ENCODE measurements around the gene DLK2.
"Not testable (repeated sequence)": the region's sequence is repeated elsewhere in the genome, so short reads cannot be mapped to it uniquely, and the experiment has no call there.

The DLK2 gene, protein sequence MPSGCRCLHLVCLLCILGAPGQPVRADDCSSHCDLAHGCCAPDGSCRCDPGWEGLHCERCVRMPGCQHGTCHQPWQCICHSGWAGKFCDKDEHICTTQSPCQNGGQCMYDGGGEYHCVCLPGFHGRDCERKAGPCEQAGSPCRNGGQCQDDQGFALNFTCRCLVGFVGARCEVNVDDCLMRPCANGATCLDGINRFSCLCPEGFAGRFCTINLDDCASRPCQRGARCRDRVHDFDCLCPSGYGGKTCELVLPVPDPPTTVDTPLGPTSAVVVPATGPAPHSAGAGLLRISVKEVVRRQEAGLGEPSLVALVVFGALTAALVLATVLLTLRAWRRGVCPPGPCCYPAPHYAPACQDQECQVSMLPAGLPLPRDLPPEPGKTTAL

DNA sequence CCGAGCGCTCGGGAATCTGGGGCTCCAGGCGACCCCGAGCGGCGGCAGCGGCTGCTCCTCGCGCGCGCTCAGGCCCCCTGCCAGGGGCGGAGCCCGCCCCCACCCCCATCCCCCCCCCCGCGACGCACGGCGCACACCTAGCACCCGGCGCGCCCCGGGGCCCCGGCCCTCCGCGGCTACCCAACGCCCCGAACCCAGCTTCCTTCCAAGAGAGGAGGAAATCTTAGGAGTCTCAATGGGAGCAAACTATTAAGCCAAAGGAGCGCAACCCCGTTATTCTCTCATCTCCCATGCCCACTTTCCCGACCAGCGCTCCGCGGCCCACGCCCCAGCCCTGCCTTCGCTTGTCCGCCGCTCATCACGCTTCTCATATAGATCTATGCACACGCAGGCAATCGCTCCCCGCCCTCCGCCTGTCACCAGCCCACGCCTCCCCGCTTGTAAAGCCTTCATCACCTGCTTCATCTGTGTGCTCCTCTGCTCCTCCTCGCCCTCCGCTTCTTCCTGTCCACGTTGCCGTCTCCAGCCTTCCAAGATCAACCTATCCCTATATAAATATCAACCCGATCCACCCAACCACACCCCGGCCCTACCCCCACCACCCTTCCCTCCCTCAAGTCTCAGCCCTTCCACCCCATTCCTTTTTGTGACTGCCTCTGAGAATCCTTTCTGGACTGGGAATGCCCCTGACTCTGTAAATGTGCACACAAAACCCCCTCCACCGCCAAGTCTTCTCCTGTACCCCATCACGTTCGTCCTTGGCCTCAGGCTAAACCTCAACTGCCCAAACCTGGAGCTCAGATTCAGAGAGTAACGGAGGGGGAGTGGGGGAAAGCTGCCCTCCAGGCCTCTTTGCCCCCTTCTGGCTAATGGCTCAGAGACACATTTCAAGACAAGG, at the start of gene DLK2:
TSS of gene DLK2 (minus strand) at position 18 of the 898 bp plus-strand sequence. CDS start 723 bp downstream, outside the sequence.
- no peak for FAIRE-seq

DNA sequence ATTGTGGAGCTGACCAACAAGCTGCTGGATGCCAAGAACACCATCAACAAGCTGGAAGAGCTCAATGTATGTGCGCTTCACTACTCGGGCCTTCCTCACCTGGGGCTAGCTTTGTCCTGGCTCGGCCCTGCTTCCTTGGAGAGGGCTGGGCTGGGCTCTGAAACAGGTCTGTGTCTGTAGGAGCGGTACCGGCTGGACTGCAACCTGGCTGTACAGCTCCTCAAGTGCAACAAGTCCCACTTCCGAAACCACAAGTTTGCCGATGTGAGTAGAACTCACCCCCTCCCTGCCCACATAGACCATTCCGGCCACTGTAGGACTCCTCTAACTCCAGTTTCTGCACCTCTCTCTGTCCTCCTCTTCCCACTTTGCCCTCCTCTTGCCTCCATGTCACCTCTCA, 48.1 kb upstream of the DLK2 start:
- FAIRE-seq = no peak

DNA sequence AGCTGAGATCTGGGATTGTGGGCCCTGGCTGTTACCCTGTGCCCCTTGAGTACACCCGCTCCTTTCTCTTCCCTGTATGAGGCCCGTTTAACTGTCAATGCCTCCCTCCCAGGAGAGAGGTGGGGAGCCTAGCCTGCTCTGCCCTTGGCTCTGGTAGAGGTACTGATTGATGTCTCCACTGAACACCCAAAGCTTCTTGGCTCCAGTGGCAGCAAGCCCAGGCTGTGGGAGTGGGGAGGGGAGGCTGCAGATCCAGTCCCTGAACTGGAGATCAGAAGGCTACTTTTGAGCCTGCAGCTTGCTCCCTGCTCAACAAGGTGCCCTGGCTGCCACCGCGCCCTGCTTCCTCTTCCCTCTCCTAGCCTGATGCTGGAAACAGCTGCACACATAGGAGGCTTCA, 47.3 kb upstream of the DLK2 start:
- FAIRE-seq = no peak

DNA sequence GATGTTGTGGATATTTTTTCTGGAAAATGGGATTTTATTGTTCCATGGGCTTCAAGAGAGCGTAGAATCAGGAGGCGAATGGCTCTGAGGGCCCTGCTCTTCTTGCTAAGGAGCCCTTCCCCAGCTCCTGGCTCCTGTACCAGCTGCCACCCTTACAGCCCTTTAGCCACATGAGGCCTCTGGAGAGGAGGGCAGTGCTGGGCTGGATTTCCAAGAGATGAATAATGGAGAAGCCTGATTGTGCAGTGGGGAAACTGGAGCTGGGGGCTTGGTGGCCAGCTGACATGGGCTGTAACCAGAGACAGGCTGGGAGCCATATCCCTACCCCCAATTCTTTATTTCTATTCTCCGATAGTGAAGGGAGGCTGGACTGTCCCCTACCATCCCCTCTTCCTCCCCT, 45.6 kb upstream of the DLK2 start:
- FAIRE-seq = no peak

DNA sequence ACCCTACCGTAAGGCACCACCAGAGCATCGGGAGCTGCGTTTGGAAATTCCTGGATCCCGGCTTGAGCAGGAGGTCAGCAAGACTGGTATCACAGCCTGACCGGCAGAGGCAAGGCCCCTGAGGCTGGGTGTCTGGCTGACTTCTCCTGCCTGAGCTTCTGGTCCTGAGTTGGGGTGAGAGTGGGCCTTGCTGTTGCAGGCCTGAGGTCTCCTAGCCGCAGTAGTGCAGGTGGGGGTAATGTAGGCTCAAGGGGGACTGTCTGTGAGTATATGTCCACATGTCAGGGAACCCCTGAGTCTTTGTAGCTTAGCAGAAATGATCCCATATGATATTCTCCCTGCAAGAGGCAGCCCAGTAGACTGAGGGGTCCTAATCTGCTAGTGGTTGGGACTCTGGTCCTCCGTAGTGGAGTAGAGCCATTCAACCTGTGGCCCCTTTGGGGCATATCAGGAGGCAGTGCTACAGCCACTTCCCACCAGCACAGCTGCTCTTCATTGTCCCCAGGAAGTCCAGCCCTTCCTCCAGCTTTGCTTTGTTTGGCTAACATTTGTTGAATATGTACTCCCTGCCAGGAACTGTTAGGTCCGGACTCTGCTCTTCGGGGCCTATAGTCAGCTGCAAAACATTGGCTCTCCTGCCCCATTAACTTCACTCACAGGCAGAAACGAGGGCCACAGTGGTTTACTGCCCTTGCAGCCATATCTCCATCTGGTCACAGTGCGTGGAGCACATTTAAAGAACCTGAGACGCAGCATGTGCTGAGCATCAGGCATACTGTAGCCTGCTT, 43.9 kb upstream of the DLK2 start:
- FAIRE-seq = no peak

DNA sequence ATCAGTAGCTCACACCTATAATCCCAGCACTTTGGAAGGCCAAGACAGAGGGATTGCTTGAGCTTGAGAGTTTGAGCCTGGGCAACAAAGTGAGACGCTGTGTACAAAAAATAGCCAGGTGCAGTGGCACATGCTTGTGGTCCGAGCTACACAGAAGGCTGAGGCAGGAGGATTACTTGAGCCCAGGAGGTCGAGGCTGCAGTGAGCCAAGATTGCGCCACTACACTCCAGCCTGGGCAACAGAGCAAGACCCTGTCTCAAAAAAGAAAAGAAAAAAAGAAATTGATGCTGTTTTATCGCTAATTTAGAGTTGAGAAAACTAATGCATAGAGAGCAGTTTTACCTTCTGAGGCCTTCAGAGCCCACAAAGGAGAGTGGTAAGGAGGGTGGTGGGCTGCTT, 42.9 kb upstream of the DLK2 start:
- not testable (repeated sequence) for FAIRE-seq

DNA sequence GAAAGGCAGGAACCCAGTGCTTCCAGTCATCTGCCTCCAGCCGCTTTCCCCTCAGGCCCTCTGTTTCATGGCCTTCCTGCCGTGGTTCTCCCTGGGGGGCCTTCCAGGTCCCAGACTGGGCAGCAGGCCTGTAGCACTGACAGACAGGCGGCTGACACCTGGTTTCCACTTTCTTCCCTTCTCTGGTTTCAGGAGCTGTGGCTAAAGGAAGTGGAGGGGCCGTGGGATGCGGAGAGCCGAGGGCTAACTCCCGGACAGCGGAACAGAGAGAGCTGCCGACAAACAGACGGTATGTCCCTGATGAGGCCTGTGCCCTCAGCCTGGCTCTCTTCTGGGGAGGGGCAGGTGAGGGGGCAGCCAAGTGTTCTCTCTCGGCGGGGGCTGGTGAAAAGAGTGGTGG, 42.3 kb upstream of the DLK2 start:
- FAIRE-seq = no peak

DNA sequence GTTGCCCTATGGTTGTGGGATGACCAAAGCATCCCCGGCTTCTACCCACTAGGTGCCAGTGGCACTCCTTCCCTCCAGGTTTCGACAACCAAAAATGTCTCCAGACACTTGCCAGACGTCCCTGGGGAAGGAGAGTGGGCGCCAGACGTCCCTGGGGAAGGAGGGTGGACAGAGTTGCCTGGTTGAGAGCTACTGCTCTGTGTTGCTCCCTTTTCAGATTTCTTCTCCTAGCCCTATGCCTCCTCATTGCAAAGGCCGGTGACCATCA, 41.7 kb upstream of the DLK2 start:
- FAIRE-seq = no peak

DNA sequence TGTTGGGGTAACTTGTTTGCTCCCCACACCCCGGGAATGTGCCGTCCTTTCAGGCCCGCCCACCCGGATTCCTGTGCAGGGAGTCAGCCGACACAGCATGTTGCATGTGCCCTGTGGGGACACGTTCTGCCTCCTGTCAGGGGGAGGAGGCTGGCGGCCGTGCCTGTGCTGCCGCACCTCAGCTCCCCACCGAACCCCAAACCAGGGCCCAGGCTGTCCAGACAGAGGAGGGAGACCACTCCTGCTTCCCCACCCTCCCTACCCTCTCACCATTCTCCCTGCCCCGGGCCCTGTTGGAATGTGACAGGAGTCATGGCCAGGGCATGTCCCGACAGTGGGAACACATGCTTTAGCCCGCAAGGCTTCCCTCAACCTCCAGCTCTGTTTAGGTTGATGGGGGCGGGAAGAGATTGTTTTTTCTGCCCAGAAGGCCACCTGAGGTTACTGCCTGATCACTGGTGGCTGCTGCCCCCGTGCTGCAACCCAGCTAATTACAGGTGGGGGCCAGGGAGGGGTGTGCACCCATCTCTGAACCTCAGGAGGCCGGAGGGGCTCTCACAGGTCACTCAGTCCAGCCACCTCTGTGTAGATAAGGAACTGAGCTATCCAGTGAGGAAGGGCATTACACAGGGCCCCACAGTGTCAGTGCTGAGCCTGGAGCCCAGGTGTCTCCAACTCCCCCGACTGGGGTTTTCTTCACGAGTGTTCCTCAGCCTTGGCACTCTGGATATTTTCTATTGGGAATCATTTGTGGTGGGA, 41.2 kb upstream of the DLK2 start:
- no peak for FAIRE-seq

DNA sequence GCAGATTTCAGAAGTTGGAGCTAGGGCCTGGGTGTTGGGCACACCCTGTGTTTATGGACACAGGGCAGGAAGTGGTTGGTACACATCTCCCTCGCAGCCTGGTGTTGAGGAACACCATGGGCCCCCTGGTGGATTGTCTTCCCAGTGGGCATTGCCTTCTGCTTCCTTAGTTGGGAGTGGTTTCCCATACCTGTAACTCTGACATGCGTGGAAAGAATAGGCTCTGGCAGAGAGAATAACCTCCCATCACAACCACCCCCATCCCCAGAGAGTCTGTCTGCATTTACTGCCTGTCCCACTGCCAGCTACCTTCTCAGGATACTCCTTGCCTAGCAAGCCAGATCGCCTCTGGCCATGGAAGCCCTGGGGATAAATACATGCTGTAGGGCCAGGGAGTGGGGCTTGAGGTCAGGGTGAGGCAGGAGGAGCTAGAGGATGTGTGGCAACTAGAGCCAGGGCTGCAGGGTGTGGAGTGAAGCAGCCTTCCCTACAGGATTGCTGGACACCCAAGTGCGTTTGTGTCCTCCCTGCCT, 40.1 kb upstream of the DLK2 start:
- no peak for FAIRE-seq

DNA sequence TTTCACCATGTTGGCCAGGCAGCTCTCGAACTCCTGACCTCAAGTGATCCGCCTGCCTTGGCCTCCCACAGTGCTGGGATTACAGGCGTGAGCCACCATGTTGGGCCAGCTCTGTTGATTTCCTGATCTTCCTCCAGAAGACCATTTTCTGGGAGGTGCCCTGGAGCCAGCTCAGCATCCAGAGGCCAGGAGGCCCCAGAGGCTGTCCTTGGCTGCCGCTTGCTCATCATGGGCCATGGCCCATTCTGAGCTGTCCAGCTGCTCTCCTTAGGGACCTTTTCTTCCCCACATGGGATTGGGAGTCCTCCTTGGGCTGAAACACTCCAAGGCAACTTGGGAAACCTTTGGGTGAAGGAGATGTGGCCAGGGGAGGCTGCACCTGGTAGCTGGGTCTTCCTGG, 39.4 kb upstream of the DLK2 start:
- FAIRE-seq = no peak

DNA sequence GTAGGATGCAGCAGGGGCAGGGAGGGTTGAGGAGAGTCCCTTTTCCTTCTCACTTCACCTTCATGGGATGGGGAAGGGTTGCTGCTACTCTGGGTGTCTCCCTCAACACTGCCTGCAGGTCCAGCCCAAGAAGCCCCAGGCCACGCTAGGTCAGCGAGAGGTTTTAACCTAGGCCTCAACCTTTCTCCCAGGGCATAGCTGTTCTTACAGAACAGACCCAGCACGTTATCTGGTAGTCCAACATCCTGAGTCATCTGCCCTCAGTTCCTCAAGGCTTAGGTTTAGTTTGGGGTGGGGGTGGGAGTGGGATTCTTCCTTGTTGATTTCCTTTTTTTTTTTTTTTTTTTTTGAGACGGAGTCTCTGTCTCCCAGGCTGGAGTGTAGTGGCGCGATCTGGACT, 39.0 kb upstream of the DLK2 start:
- FAIRE-seq = no peak

DNA sequence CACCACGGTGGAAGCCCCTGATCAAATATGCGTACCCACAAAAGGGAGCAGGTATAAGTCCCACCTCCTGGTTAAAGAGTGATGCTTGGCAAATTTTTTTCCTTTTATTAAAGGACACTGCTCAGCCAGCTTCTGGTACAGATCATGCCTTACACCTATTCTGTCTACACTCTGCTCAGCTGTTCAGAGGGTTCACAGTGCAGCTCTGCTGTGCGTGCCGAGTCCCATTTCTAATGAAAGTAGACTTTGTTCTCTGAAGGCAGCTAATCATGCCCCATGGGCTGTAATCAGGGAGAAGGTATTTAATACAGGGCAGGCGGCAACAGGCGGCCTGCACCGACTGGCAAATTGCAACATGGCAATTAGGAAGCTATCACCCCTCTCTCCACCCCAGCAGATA, 38.5 kb upstream of the DLK2 start:
- FAIRE-seq = no peak

DNA sequence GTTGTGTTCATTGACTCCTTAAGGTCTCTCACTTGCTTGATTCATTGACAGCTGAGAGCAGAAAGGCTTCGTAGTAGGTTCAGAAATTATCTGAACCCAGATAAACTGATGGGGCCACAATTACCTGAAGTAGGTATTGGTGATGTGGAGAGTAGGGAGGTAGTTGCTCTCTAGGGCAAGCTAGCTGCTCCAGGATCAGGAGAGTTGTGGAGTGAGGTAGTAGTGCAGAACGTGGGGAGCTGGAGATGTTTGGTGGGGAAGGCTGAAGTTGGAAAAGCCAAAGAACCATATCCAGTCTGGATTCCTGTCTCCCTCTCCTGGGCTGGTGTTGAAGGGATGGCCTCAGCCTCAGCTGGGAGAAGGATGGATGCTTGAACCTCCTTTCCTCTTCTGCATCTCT, 37.9 kb upstream of the DLK2 start:
- FAIRE-seq = no peak

DNA sequence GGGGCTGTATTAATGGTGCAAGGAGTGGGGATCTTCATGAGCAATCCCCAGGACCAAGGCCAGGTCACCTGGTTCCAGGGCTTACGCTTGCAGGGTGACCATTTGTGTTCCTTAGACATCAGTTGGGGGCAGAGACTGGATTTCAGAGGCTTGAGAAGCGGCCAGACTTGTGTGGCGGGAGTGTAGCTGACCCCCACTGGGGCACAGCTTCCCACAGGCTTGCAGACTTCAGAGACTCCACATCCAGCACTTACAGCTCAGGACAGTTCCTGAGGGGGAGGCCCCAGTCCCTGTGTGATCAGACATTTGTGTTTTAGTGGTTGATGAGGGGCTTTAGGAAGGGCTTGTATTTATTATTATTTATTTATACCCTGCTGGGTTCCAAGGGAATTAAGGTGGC, 37.3 kb upstream of the DLK2 start:
- no peak for FAIRE-seq

DNA sequence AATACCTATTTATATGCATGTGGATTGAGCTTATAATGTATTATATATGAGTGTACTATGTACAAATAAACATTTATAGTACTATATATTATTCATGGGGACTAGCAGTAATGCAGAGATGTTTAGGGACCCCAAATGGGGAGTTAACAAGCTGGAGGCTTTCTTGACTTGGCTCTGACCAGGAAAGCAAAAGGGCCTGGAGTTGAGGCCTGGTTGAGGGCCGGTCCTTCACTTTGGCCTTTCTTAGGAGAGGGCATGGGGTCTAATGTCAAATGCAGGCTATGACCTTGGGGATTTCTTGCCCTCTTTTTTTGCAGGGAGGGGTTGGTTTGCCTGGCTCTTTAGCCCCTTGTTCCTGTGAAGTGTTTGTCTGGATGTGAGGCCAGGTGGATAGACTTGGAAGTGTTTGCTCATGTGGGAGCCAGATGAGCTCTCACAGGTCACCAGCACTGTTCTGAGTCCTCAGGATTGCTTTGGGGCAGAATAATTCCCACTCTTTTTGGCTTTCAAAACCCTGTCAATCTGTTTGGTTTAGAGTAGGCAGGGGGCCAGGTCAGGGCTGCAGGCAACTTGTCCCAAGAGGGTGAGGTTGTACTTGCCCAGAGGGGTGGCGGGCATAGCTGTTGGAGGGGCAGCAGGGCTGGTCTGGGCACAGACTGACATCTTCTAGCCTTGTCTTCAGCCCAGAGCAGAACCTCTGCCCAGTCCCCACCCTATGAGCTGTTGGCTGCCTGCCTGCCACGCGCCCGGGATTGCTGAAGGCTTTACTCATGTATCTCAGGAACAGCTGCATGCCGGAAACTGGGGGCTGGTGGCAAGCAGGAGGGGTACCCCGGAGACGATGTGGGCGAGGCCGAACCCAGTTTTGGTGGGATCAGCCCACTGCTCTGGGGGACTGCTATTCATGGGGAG, 36.7 kb upstream of the DLK2 start:
- FAIRE-seq = no peak

DNA sequence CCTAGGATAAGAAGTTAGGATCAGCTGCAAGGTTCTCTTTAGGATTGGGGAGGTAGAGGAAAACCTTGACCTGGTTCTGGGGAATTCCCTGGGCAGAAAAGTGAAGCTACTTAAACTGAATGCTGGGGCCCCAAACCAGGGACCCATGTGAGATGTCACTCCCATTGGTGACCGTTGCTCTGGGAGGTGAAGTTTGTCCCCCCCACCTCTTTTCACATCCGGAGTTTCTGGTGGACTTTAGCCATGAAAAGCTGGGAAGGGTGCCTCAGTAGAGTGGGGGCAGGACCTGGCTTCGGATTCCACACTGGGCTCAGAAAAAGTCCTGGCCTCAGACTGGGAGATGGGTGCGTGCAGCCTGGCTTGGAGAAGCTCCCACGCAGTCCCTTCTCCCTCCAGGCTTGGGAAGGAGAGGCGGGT, 35.2 kb upstream of the DLK2 start:
- no peak for FAIRE-seq

DNA sequence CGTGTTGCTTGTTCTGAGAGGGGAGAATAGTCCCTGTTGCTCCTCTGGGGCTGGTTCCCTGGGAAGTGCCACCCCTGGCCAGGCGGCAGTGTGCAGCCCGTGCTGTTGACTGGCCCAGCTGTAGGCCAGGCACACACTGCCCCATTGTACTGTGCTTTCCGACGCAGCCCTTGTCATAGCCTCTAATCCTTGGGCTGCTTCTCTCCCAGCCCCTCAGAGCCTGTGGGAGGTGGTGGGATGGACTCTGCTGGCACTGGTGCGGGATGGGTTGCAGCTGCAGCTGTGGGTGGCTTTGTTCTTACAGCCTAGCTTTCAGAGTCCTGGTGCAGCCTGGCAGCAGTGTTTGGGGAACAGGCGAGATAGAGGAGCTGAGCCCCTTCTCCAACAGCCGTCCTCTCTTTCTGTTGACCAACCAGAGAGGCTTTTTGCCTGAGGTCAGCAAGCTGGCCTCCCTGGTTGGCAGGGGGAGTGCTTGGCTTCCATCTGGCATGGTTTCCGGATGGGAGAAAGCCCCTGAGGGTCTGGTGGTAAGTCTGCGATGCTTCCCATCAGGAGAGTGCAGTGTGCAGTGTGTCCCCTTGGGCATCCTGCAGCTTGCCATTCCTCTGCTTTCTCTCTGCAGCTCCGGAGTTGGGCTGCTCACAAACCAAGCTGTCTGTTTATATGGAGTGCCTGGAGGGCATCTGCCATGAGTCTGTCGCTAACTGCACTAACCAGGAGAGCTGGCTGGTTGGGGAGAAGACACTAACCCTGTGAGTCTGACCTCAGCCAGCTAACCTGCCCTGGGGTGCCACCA, 34.1 kb upstream of the DLK2 start:
- no peak for FAIRE-seq

DNA sequence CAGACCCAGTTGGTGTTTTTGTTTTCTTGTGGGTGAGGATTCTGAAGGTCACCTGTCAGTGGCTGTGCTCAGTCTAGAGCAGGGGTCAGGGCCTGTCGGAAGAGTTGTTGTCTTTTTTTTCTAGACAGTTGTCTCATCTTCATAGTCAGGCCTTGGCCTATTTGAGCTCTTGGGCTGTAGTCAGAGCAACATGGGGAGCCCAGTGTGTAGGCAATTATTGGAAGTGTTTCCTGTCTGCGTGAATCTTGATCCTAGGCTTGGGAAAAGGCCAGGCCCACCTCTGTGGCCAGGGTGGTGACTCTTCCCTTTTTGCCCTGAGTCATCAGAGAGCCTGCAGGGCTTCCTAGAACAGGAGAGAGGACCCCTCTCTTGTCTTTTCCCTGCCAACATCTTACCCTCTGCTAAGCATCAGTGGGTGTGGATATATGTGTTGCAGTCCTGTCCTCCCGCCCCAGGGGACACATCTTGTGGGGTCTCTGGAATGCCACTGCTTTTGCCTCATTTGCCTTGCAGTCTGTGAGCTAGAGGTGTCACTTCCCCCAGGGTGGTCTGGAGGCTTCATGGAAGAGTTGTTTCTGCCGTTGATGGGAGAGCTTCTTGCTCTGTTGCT, 33.4 kb upstream of the DLK2 start:
- FAIRE-seq = no peak
